ENCODE results near the gene APBB2. TPM values are rescaled to one million over a fixed set of nuclear protein-coding genes. Genes with fewer than 3 reads are reported as not detected.

The APBB2 gene
- total and polyA plus RNA-seq, 4 donors = 4.8 to 31.5 (median 11.2) TPM

- TF ChIP-seq REST (IDR thresholded peaks at IDR 0.05) = no peak
- TF ChIP-seq RXRA (IDR thresholded peaks at IDR 0.05) = no peak
- TF ChIP-seq EGR1 (IDR thresholded peaks at IDR 0.05; ENCODE audit: low read depth in 2 of 2) = no peak
- no peak for TF ChIP-seq FOXA2 (IDR thresholded peaks at IDR 0.05)
- TF ChIP-seq YY1 (IDR thresholded peaks at IDR 0.05) = no peak
- no peak for TF ChIP-seq ZBTB33 (IDR thresholded peaks at IDR 0.05)
- no peak for TF ChIP-seq ATF3 (IDR thresholded peaks at IDR 0.05)
These were observed 405.4 kb downstream of the APBB2 start (continued) for GRCh38 chr4:40808926-40809457.

GRCh38 chr4:40804598-40804997 lies 409.7 kb downstream of the APBB2 start:
- TF ChIP-seq FOXA1 (IDR thresholded peaks at IDR 0.05) (no peak), MAX (IDR thresholded peaks at IDR 0.05) (no peak), SP1 (IDR thresholded peaks at IDR 0.05) (no peak), YY1 (IDR thresholded peaks at IDR 0.05) (no peak), FOXA2 (IDR thresholded peaks at IDR 0.05) (no peak), GABPA (IDR thresholded peaks at IDR 0.05 in 1 of 2, conservative IDR thresholded peaks at IDR 0.05 in 1 of 2) (no peak), CTCF (IDR thresholded peaks at IDR 0.05; ENCODE audit: low read depth, low read length, missing input control) (no peak), HNF4A (conservative IDR thresholded peaks at IDR 0.05) (no peak), NR2F2 (IDR thresholded peaks at IDR 0.05) (no peak)
- Histone ChIP-seq H3K4me1 (ENCODE audit: control insufficient read depth in 4 of 4, insufficient read depth in 4 of 4, low read length in 3 of 4) (peaks cover 3 to 7% (median 5%) of the 10 kb centered on the region in 4 donors), H3K27me3 (ENCODE audit: control insufficient read depth in 4 of 4, insufficient read depth in 4 of 4, low read length in 3 of 4) (no peaks in the 10 kb centered on the region), H3K9ac (ENCODE audit: low read depth in 1 of 2, low read length in 2 of 2) (no peak overlapping the region), H3K36me3 (ENCODE audit: control insufficient read depth in 4 of 4, insufficient read depth in 3 of 4, low read depth in 1 of 4, low read length in 3 of 4) (no peaks in the 10 kb centered on the region), H3K4me3 (ENCODE audit: low read depth in 1 of 3, low read length in 3 of 3) (no peak overlapping the region), H3K27ac (ENCODE audit: low read depth in 1 of 2, low read length in 2 of 2) (no peak overlapping the region), H3K9me3 (ENCODE audit: control insufficient read depth in 4 of 4, low read length in 3 of 4) (no peaks in the 10 kb centered on the region)
- no peak for DNase-seq (ENCODE audit: low spot score)
- WGBS = 96% methylated on average over 2 of the region's 2 CpGs

Data from liver (tissue), 9 donors.